PFSK-1 (cell line): Measurements from ENCODE around the gene C5.
A peak's percentile ranks its signal among the peaks of the same experiment; 100 is the strongest.

ENCODE experiments used
- FOXP2 ChIP-seq: optimal IDR thresholded peaks from 2 replicates; pipeline ENCODE3; 2011; ENCODE audit warnings: borderline replicate concordance, control low read depth, inconsistent platforms; ENCODE audit not compliant: insufficient read depth; ENCODE audit errors: extremely low read length, extremely low read depth
- POLR2AphosphoS5 ChIP-seq: IDR thresholded peaks from 2 replicates; pipeline ENCODE4 v1.6.1; 2012; ENCODE audit warnings: low read depth, mild to moderate bottlenecking, control low read depth, low read length, moderate library complexity
- REST ChIP-seq, 2 experiments: IDR thresholded peaks; 2 replicates each; pipeline versions ENCODE4 v1.6.1 to v1.8.0; 2011 to 2012; ENCODE audit warnings: low read depth in 2 of 2, low read length in 2 of 2, control low read depth in 1 of 2, inconsistent platforms in 1 of 2, mild to moderate bottlenecking in 1 of 2, moderate library complexity in 1 of 2; ENCODE audit not compliant: insufficient read depth in 1 of 2
- TAF1 ChIP-seq: IDR thresholded peaks from 2 replicates; pipeline ENCODE4 v1.6.1; 2012; ENCODE audit warnings: low read length, control low read depth, borderline replicate concordance; ENCODE audit not compliant: insufficient read depth

GRCh38 chr9:120935383-120935857, 114.7 kb downstream of the C5 start:
- TF ChIP-seq TAF1 (no peak), REST (IDR thresholded peaks at IDR 0.05; ENCODE audit: insufficient read depth in 1 of 2, low read depth in 2 of 2, low read length in 2 of 2) (no peak), POLR2AphosphoS5 (no peak; the same call in 1 of the 2 replicates), FOXP2 (peak; percentile 23)
